Effector CD4-positive, alpha-beta T cell (primary cell): ENCODE data around the gene LYZL6.
"Not testable (repeated sequence)": the region's sequence is repeated elsewhere in the genome, so short reads cannot be mapped to it uniquely, and the experiment has no call there.

Experiments used
- DNase-seq: peaks from one replicate; pipeline ENCODE4 v3.0.0-alpha.2; 2020

LYZL6 gene

GRCh38 chr17:35944151-35944550, 638 bp upstream of the LYZL6 start:
- no peak for DNase-seq

DNA sequence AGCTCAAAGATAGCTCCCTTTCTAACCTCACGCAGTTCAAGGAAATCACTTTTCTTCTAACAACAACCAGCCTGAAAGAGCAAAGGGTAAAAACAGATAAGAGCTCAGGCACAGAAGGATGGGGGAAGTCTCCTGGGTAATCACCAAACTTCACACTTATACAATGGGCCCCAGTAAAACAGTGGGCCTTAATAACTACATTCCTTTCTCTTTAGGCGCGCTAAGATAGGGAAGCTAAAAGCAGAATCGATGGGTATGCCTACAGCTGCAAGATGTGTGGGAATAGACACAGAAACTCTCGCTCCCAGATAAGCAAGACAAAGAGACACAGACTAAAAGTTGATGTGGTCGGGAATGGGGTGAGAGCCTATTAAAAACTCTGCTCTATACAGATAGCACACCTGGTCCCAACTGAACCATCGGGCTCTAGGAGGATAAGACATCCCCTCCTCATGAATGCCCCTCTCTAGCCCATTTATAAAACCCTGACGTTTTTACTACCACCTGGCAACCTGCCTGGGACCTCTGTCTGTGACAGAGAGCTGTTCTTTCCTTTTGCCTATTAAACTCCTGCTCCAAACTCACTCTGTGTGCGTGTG, 826 bp downstream of the LYZL6 start:
- no peak for DNase-seq

DNA sequence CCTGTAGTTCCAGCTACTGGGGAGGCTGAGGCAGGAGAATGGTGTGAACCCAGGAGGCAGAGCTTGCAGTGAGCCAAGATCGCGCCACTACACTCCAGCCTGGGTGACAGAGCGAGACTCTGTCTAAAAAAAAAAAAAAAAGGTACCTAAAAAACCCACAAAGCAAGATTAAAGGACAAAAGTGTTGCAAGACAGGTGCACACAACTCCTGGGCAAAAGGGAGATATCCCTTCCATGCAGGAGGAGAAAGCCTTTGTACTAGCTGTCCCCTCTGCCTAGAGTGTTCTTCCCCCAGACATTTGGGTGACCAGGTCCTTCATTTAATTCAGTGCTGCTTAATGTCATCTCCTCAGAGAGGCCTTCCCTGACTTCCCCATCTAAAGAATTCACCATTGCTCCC, 5.0 kb downstream of the LYZL6 start:
- not testable (repeated sequence) for DNase-seq

GRCh38 chr17:35936063-35936462, 7.5 kb downstream of the LYZL6 start:
- DNase-seq: no peak

DNA sequence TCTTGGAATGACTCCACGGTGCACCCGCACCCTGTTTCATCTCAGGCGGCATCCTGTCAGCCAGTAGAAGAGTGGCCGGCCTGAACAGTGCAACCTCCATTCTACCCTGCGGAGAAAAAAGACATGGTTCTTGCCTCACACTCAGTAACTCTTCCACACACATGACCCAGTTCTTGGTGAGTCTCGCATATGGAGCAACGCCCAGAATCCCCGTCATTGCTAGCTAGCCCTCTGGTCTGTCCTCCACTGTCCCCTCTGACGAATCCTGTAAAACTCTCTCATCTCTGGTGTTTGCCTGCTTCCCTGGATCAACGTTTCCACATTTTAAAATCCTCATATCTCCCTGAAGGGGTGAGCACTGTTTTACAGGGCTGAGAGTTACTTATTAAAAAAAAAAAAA, 8.8 kb downstream of the LYZL6 start:
- no peak for DNase-seq

- no peak for DNase-seq
Measured at GRCh38 chr17:35932586-35932985, 10.9 kb downstream of the LYZL6 start.

- no peak for DNase-seq
Measured at GRCh38 chr17:35931794-35932425, 11.6 kb downstream of the LYZL6 start.

DNA sequence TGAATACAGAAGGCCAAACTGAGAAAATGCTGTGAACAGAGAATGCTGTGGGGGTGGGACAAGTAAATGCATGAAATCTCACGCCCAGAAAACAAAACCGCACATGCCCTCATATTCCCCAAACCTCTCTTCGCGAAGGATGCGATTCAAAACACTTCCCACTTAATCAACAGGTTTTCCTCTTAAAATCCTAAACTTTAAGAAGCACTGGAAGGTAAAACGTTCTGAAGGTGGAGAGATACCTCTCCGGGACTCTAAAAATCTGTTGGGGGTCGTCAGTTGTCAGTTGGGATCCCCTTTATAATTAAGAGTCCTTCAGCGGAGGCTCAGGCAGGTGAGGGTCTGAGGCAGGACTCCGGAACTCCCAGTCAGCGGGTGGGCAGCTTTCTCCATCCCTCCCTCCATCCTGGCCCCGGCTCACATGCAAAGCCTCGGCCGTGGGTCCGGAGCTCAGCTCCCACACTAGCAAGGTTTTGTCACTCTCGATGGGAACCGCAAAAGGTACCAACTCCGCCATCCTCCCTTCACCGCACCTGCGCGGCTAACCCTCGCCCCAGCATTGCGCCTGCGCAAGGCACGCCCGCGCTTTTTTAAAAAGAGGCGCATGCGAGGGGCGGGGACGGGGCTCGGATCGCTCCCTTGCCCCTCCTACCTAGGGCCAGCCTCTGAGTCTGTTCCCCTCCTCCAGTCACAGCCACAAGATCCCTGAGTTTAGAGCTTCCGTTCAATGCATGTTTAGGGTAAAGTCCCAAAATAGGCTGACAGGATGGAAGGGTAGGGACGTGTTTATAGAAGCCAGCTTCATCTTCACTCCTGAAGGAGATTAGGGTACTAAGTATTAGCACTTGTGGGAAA, 13.1 kb downstream of the LYZL6 start, which contains the start of gene RDM1:
Gene RDM1 (minus strand): TSS at position 563 of the 855 bp plus-strand sequence. CDS start 46 bp downstream, at position 517.
- peak; percentile 51 for DNase-seq

GRCh38 chr17:35927714-35928113, 15.8 kb downstream of the LYZL6 start:
- no peak for DNase-seq

DNA sequence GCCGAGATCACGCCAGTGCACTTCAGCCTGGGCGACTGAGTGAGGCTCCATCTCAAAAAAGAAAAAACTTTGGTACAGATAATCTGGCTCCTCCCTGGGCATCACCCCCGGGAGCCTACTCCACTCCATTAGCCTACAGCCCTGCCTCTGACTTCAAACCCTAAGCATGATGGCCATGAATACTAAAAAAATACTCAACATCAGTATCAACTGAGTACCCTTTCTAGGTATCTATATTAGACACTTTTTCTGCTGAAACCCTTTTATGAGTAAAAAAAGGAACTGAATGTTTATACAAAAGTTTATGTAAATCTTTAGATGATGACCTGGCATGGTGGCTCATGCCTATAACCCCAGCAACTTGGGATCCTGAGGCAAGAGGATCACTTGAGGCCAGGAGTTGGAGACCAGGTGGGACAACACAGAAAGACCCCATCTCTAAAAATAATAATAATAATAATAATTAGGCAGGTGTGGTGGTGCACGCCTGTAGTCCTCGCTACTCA, 19.9 kb downstream of the LYZL6 start:
- DNase-seq: no peak

DNA sequence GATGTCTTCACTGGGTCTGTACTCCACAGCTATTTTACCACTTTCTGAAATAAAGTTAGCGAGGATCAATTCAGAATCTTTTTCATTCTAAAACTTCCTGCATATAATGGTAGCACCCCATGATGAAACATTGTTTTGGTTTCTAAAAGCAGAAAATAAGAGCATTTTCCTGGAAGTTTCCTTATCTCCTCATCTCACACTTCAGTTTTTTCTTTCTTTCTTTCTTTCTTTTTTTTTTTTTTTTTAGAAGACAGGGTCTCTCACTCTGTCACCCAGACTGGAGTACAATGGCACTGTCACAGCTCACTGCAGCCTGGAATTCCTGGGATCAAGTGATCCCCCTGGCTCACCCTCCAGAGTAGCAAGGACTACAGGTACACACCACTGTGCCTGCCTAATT, 23.3 kb downstream of the LYZL6 start:
- no peak for DNase-seq

- no peak for DNase-seq
Measured at GRCh38 chr17:35918665-35919064, 24.8 kb downstream of the LYZL6 start.

DNA sequence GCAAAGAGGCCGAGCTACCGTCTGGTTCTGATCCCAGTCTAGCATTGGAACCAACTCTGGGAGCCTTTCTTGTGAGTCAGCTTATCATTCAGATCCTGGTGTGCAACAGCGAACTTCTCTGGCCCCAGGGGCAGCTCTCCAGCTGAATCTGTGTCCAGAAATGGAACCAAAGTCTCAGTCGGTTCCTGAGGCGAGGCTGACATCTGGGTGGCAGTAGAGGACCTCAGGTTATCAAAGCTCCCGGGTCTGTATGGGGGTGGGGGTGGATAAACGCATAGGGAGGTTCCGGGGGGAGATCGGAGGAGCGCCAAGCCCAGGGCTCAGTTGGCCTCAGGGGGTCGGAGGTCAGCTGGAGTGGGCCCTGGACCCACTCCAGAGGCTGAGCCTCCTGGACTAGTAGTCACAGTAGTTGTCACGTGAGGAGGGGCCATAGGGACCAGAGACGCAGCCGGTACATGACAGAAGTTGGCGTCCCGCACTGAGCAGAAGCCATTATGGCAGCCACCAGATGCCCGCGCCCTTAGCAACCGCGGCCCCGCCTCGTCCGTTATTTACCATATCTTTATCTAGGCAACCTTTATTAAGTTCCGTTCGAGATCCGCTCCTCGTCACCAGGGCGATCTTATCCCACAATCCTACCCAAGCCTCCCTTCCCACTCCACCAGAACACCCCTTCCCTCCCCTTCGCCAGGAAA, 25.8 kb downstream of the LYZL6 start:
- no peak for DNase-seq

GRCh38 chr17:35915153-35915964, 28.2 kb downstream of the LYZL6 start:
- DNase-seq: no peak

DNA sequence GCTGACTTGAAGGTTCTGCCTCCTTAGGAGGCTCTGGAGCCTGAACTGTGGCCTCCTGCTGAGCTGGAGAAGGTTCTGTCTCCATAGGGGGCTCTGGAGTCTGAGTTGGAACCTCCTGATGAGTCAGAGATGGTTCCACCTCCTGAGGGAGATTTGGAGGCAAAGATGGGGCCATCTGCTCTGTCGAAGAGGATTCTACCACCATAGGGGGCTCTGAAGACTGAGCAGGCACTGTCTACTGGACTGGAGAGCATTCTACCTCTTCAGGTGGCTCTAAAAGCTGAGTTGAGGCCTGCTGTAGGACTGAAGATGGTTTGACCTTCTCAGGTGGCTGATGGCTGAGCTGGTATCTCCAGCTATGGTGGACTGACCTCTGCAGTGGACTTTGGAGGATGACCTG, 29.2 kb downstream of the LYZL6 start:
- DNase-seq: no peak

- no peak for DNase-seq
Measured at GRCh38 chr17:35913609-35914008, 29.9 kb downstream of the LYZL6 start.

- DNase-seq: no peak
Measured at GRCh38 chr17:35912942-35913341, 30.6 kb downstream of the LYZL6 start.

GRCh38 chr17:35912339-35912912, 31.1 kb downstream of the LYZL6 start:
- no peak for DNase-seq

- DNase-seq: no peak
Measured at GRCh38 chr17:35909408-35909807, 34.1 kb downstream of the LYZL6 start.

- DNase-seq: no peak
Measured at GRCh38 chr17:35907691-35908090, 35.8 kb downstream of the LYZL6 start.

DNA sequence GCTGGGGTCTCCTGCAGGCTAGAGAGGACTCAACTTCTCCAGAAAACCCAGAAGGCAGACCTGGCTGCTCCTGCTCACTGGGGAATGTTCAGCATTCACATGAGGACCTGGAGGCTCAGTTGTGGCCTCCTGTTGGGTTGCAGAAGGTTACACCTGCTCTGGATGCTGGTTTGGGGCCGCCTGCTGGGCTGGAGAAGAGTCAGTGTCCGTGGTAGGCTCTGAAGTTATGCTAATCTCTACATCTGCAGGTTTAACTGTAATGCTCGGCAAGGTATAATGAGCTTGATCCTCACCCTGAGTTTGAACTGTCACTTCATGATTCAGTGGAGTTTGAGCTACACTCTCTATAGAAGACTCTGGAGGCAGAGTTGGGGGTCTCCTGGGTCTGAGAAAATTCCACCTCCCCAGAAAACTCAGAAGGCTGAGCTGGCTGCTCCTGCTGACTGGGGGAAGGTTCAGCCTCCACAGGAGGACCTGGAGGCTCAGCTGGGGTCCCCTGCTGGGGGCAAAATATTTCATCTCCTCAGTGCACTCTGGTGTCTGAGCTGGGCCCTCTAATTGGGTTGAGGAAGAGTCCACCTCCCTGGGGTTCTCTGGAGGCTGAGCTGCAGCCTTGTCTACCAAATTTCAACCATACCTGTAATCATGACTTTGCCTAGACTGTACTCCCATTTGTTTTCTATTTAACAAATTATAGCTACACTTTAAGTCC, 36.4 kb downstream of the LYZL6 start:
- DNase-seq: no peak
